B cell (primary cell): ENCODE data around the gene TMEM163. TPM values are rescaled to one million over a fixed set of nuclear protein-coding genes. Genes with fewer than 3 reads are reported as not detected.

Source experiments
- ATAC-seq: fragments of 200-7000 bp; cut with Tn5 transposase; one replicate; pipeline ENCODE4 v1.10.0; 2021; ENCODE audit warnings: low read depth, mild to moderate bottlenecking, moderate number of reproducible peaks, moderate library complexity
- CTCF ChIA-PET: fragments of 350-600 bp; sonication (Branson Sonifier 250); formaldehyde crosslinking; loops from one replicate; lab custom pipeline; 2021; ENCODE audit warnings: antibody characterized with exemption, inconsistent platforms; lab: Charles Lee
- POLR2A ChIA-PET: fragments of 350-600 bp; sonication (Branson Sonifier 250); formaldehyde crosslinking; loops from one replicate; lab custom pipeline; 2021; ENCODE audit warnings: antibody characterized with exemption; lab: Charles Lee
- DNase-seq: peaks from one replicate; pipeline ENCODE4 v3.0.0; 2013
- H2AFZ ChIP-seq: 2 replicates; pipeline ENCODE4 v1.6.1; 2012; ENCODE audit warnings: mild to moderate bottlenecking, low read depth, low read length; ENCODE audit not compliant: insufficient read depth, poor library complexity, severe bottlenecking
- H3K27ac ChIP-seq, 2 donors: 1 replicate in 1 of 2; 2 replicates in 1 of 2; pipeline ENCODE4 v1.5.1; 2012 to 2013; ENCODE audit warnings: low read length in 2 of 2, mild to moderate bottlenecking in 2 of 2, moderate library complexity in 1 of 2
- H3K27me3 ChIP-seq, 4 experiments: fragments of 200-600 bp in 1 of 4; sonication (generic) in 1 of 4; replicated peaks in 1 of 4; 1 replicate in 2 of 4; 2 replicates in 2 of 4; pipeline versions ENCODE4 v1.6.1 to v1.7.0; 2013 to 2016; ENCODE audit warnings: low read length in 3 of 4, mild to moderate bottlenecking in 2 of 4, mixed read lengths in 1 of 4, moderate library complexity in 1 of 4; ENCODE audit not compliant: insufficient read depth in 4 of 4, control insufficient read depth in 3 of 4; ENCODE audit errors: control extremely low read depth in 1 of 4
- H3K36me3 ChIP-seq, 2 experiments: replicated peaks in 1 of 2; 1 replicate in 1 of 2; 2 replicates in 1 of 2; pipeline versions ENCODE4 v1.6.1 to v1.7.1; 2013; ENCODE audit warnings: low read length in 1 of 2; ENCODE audit not compliant: insufficient read depth in 2 of 2, control insufficient read depth in 1 of 2; ENCODE audit errors: control extremely low read depth in 1 of 2, extremely low read depth in 1 of 2
- H3K4me1 ChIP-seq, 2 donors: fragments of 200-600 bp in 1 of 2; sonication (generic) in 1 of 2; 1 replicate in 1 of 2; 2 replicates in 1 of 2; pipeline versions ENCODE4 v1.5.1 to v1.6.1; 2013 to 2017; ENCODE audit warnings: low read length in 2 of 2; ENCODE audit not compliant: control insufficient read depth in 2 of 2, insufficient read depth in 2 of 2
- H3K4me2 ChIP-seq: replicated peaks from 2 replicates; pipeline ENCODE3; 2012; ENCODE audit warnings: mild to moderate bottlenecking, low read depth, low read length; ENCODE audit not compliant: poor library complexity, severe bottlenecking
- H3K4me3 ChIP-seq, 5 experiments: fragments of 200-600 bp in 1 of 5; sonication (generic) in 1 of 5; 1 replicate in 3 of 5; 2 replicates in 2 of 5; pipeline versions ENCODE4 v1.5.1 to v1.7.0; 2011 to 2016; ENCODE audit warnings: low read length in 4 of 5, mild to moderate bottlenecking in 4 of 5, low read depth in 2 of 5, control low read depth in 1 of 5, moderate library complexity in 1 of 5; ENCODE audit not compliant: insufficient read depth in 1 of 5; ENCODE audit errors: control extremely low read depth in 1 of 5, extremely low read depth in 1 of 5
- H3K79me2 ChIP-seq: fragments of 200-600 bp; sonication (generic); one replicate; pipeline ENCODE4 v1.6.0; 2016; ENCODE audit warnings: low read length; ENCODE audit not compliant: control insufficient read depth, insufficient read depth
- H3K9ac ChIP-seq: fragments of 200-600 bp; sonication (generic); 2 replicates; pipeline ENCODE4 v1.6.1; 2017; ENCODE audit warnings: mild to moderate bottlenecking, low read length, moderate library complexity
- H3K9me3 ChIP-seq, 3 donors: one replicate each; pipeline versions ENCODE4 v1.6.1 to v1.7.1; 2013; ENCODE audit warnings: low read length in 2 of 3; ENCODE audit not compliant: control insufficient read depth in 2 of 3, insufficient read depth in 1 of 3; ENCODE audit errors: control extremely low read depth in 1 of 3
- H4K20me1 ChIP-seq: 2 replicates; pipeline ENCODE4 v1.6.0; 2012; ENCODE audit warnings: mild to moderate bottlenecking, low read length; ENCODE audit not compliant: insufficient read depth, control insufficient read depth, poor library complexity, severe bottlenecking
- H3K27ac Mint-ChIP-seq: one replicate; pipeline ENCODE4 v1.8.0; 2021; ENCODE audit warnings: mixed read lengths
- H3K27me3 Mint-ChIP-seq: one replicate; pipeline ENCODE4 v1.8.0; 2021; ENCODE audit warnings: mixed read lengths
- H3K4me1 Mint-ChIP-seq: one replicate; pipeline ENCODE4 v1.8.0; 2021; ENCODE audit warnings: mixed read lengths
- H3K4me3 Mint-ChIP-seq: one replicate; pipeline ENCODE4 v1.8.0; 2021; ENCODE audit warnings: mixed read lengths
- H3K9me3 Mint-ChIP-seq: one replicate; pipeline ENCODE4 v1.8.0; 2022; ENCODE audit warnings: mixed read lengths; ENCODE audit not compliant: insufficient read depth
- EZH2 ChIP-seq: IDR thresholded peaks from 2 replicates; pipeline ENCODE4 v1.6.1; 2012; ENCODE audit warnings: borderline replicate concordance, low read depth, mild to moderate bottlenecking, moderate library complexity, low read length; ENCODE audit not compliant: insufficient read depth, poor library complexity, severe bottlenecking
- WGBS: methylation state at CpG from one replicate; pipeline ENCODE4 v1.1.5; 2013; ENCODE audit warnings: missing lambda C conversion rate; ENCODE audit not compliant: insufficient coverage; 5-methylcytosine and 5-hydroxymethylcytosine counted together
- intact Hi-C: fragments of 100-400 bp; cut with micrococcal nuclease; formaldehyde crosslinking; loops from one replicate; pipeline ENCODE4 v1.10.0; 2022
- polyA plus RNA-seq: library from polyadenylated mRNA; depleted of rRNA; stranded (reverse); fragments of >200 nt; gene quantifications from 2 replicates; pipeline ENCODE4 v1.2.3, GENCODE V29; 2012
- total RNA-seq, 2 donors: library from RNA; stranded (reverse); fragments of 120-200 nt in 1 of 2; gene quantifications; 1 replicate in 1 of 2; 2 replicates in 1 of 2; pipeline versions ENCODE4 v1.2.3 to v1.2.4, GENCODE V29; 2013 to 2022
- TF ChIP-seq, protein P1 (sequence below): fragments of 200-600 bp; IDR thresholded peaks from one replicate; pipeline ENCODE4 v1.8.0; 2022; ENCODE audit warnings: antibody characterized with exemption, mild to moderate bottlenecking

TMEM163 gene
- total and polyA plus RNA-seq, 2 donors (not counting 1 experiment from before 2014, with no cell fraction given), result 2.6 to 5.6 TPM

DNA sequence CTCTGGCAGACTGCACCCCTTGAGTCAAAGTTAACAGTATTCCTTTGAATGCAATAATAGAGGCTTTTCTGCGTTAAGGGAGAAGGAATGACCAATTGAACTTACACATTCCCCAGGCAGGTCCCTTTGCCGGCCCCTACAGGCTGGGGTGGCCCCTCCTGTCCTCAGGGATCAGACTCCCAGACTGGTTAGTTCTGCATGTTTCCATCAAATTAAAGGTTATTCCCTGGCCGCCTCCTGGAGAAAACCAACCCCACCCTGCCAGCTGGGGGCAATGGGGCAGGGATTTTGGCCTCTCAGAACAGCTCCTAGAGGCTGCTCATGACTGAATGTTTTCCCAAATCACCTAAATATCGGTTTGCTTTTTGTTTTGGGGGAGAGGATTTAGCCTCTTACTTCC, 265.3 kb downstream of the TMEM163 start:
- Histone ChIP-seq H3K27ac (no peak overlapping the region), H3K27me3 (no peaks in the 10 kb centered on the region), H4K20me1 (peaks cover 22% of the 10 kb centered on the region), H3K9me3 (peaks cover 0 to 3% (median 0%) of the 10 kb centered on the region in 3 donors), H3K4me2 (no peak overlapping the region), H3K4me1 (no peaks in the 10 kb centered on the region), H3K4me3 (no peak overlapping the region), H3K79me2 (no peaks in the 10 kb centered on the region), H3K36me3 (peaks cover 0 to 57% of the 10 kb centered on the region in 2 experiments), H2AFZ (no peak overlapping the region), H3K9ac (no peak overlapping the region)
- no peak overlapping the region for H3K4me3 Mint-ChIP-seq
- DNase-seq, result no peak
- no peak overlapping the region for H3K27ac Mint-ChIP-seq
- H3K27me3 Mint-ChIP-seq, result no peaks in the 10 kb centered on the region
- 100% methylated on average over 2 of the region's 4 CpGs for WGBS
- no peaks in the 10 kb centered on the region for H3K9me3 Mint-ChIP-seq
- TF ChIP-seq, protein P1, sequence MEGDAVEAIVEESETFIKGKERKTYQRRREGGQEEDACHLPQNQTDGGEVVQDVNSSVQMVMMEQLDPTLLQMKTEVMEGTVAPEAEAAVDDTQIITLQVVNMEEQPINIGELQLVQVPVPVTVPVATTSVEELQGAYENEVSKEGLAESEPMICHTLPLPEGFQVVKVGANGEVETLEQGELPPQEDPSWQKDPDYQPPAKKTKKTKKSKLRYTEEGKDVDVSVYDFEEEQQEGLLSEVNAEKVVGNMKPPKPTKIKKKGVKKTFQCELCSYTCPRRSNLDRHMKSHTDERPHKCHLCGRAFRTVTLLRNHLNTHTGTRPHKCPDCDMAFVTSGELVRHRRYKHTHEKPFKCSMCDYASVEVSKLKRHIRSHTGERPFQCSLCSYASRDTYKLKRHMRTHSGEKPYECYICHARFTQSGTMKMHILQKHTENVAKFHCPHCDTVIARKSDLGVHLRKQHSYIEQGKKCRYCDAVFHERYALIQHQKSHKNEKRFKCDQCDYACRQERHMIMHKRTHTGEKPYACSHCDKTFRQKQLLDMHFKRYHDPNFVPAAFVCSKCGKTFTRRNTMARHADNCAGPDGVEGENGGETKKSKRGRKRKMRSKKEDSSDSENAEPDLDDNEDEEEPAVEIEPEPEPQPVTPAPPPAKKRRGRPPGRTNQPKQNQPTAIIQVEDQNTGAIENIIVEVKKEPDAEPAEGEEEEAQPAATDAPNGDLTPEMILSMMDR, result no peak
- TF ChIP-seq EZH2, result no peak
- CTCF ChIA-PET, result interaction anchor here (1.1 to 3.9 kb wide), 8 partner anchors 11 to 568 kb away, joined by 3 to 35 read pairs (median 14); no protein-coding TSS in a partner anchor
- intact Hi-C loops, result no loop called here
- POLR2A ChIA-PET, result no interaction called here
- H3K4me1 Mint-ChIP-seq, result no peaks in the 10 kb centered on the region
- ATAC-seq, result no peak

DNA sequence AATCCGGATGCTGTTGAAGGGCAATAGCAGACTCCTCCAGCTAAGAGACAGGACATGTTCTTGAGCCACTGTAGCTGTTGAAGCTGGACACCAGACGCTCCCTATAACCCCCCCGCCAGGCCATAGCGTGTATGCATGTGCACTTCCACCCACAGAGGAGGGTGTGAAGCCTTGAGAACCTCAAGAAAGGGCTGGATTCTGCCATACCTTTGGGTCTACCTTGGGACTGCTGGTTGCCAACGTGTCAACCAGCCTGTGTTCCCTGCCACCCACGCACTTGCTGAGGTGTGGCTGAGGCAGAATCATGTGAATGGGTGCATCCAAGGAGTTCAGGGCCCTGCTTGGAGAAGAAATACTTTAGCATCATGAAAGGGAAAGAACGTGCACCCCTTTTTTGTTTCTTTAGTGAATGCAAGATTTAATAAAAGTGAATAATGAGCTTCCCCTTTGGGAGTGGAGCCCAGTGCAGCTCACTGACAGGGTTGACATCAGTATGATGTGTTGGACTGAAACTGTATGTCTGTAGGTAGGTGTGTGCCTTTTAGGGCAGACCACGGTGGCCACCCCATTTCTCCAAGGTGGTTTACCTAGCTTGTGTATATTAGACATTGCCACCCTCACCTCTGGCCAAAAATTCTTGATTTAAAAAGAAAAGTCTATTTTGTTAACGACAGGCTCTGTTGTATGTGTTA, 266.6 kb downstream of the TMEM163 start:
- no peaks in the 10 kb centered on the region for H3K9me3 ChIP-seq
- H3K4me1 Mint-ChIP-seq, result no peaks in the 10 kb centered on the region
- TF ChIP-seq, protein P1, result no peak
- TF ChIP-seq EZH2, result no peak
- H2AFZ ChIP-seq, result no peak overlapping the region
- H3K27ac Mint-ChIP-seq, result no peak overlapping the region
- H3K9me3 Mint-ChIP-seq, result no peaks in the 10 kb centered on the region
- no peak overlapping the region for H3K27ac ChIP-seq
- H3K4me3 ChIP-seq, result no peak overlapping the region
- no peak for DNase-seq
- intact Hi-C loops, result no loop called here
- peaks cover 0 to 70% of the 10 kb centered on the region in 2 experiments for H3K36me3 ChIP-seq
- no peaks in the 10 kb centered on the region for H3K27me3 Mint-ChIP-seq
- H3K27me3 ChIP-seq, result no peaks in the 10 kb centered on the region
- H3K79me2 ChIP-seq, result no peaks in the 10 kb centered on the region
- H3K9ac ChIP-seq, result no peak overlapping the region
- H3K4me1 ChIP-seq, result no peaks in the 10 kb centered on the region
- CTCF ChIA-PET, result interaction anchor here (0.7 to 3.9 kb wide), 22 partner anchors 10 to 566 kb away, joined by 3 to 35 read pairs (median 4); no protein-coding TSS in a partner anchor
- no peak overlapping the region for H3K4me2 ChIP-seq
- WGBS, result 93% methylated on average over 6 of the region's 9 CpGs
- POLR2A ChIA-PET, result no interaction called here
- ATAC-seq, result no peak
- H3K4me3 Mint-ChIP-seq, result no peak overlapping the region
- H4K20me1 ChIP-seq, result peaks cover 25% of the 10 kb centered on the region
